Measurements from ENCODE around the gene IRF4.
"Not testable (repeated sequence)": the region's sequence is repeated elsewhere in the genome, so short reads cannot be mapped to it uniquely, and the experiment has no call there.

- TF ChIP-seq CTCF, POLR2A (IDR thresholded peaks at IDR 0.05): not testable (repeated sequence)
Observed at GRCh38 chr6:371851-372250, 19.7 kb upstream of the IRF4 start.
